Stimulated activated CD8-positive, alpha-beta memory T cell treated with anti-CD3 and anti-CD28 coated beads, Interleukin-15, amount 100 ng/mL, for 4 hours (primary cell): ENCODE data around the gene TRIP10.
A peak's percentile ranks its signal among the peaks of the same experiment; 100 is the strongest.
"Not testable (repeated sequence)": the region's sequence is repeated elsewhere in the genome, so short reads cannot be mapped to it uniquely, and the experiment has no call there.

ENCODE experiments used
- DNase-seq, 2 donors: peaks; one replicate each; pipeline ENCODE4 v3.0.0-alpha.2; 2020; ENCODE audit warnings: low read depth in 2 of 2

TRIP10 gene

GRCh38 chr19:6739390-6739882 is at the start of gene TRIP10:
Gene TRIP10, plus strand, starts transcription at chr19:6739680. Its CDS starts 82 bp downstream, at chr19:6739762.
- DNase-seq, result peak; percentile 50 to 69

- no peak for DNase-seq
Measured at GRCh38 chr19:6690160-6690885, 49.2 kb upstream of the TRIP10 start.

GRCh38 chr19:6691342-6691741 is 48.1 kb upstream of the TRIP10 start:
- DNase-seq, result no peak

GRCh38 chr19:6692027-6692426 is 47.5 kb upstream of the TRIP10 start:
- no peak for DNase-seq

- DNase-seq, result no peak
Measured at GRCh38 chr19:6693056-6693471, 46.4 kb upstream of the TRIP10 start.

GRCh38 chr19:6693681-6694080 is 45.8 kb upstream of the TRIP10 start:
- no peak for DNase-seq

- no peak for DNase-seq
Measured at GRCh38 chr19:6694147-6694815, 45.2 kb upstream of the TRIP10 start.

- no peak for DNase-seq
Measured at GRCh38 chr19:6696239-6696820, 43.1 kb upstream of the TRIP10 start.

- DNase-seq, result no peak
Measured at GRCh38 chr19:6697291-6697690, 42.2 kb upstream of the TRIP10 start.

- DNase-seq, result no peak
Measured at GRCh38 chr19:6699935-6700334, 39.5 kb upstream of the TRIP10 start.

GRCh38 chr19:6700586-6701316 is 38.7 kb upstream of the TRIP10 start:
- no peak for DNase-seq

GRCh38 chr19:6705931-6706632 is 33.4 kb upstream of the TRIP10 start:
- no peak for DNase-seq

GRCh38 chr19:6706633-6706958 is 32.9 kb upstream of the TRIP10 start:
- DNase-seq, result no peak

GRCh38 chr19:6707011-6707657 is 32.3 kb upstream of the TRIP10 start:
- DNase-seq, result no peak

- DNase-seq, result no peak
Measured at GRCh38 chr19:6707658-6708018, 31.8 kb upstream of the TRIP10 start.

- DNase-seq, result no peak
Measured at GRCh38 chr19:6708346-6708745, 31.1 kb upstream of the TRIP10 start.

- not testable (repeated sequence) for DNase-seq
Measured at GRCh38 chr19:6708913-6709312, 30.6 kb upstream of the TRIP10 start.

- no peak for DNase-seq
Measured at GRCh38 chr19:6709549-6709948, 29.9 kb upstream of the TRIP10 start.

- DNase-seq, result no peak
Measured at GRCh38 chr19:6710273-6711077, 29.0 kb upstream of the TRIP10 start.

- no peak for DNase-seq
Measured at GRCh38 chr19:6711078-6711361, 28.5 kb upstream of the TRIP10 start.

GRCh38 chr19:6711605-6712004 is 27.9 kb upstream of the TRIP10 start:
- no peak for DNase-seq
